ENCODE results near the gene CASP8. TPM values are rescaled to one million over a fixed set of nuclear protein-coding genes. Genes with fewer than 3 reads are reported as not detected.

Gene CASP8
- total and polyA plus RNA-seq, 8 donors, result 6.4 to 32.3 (median 10.7) TPM

GRCh38 chr2:201257381-201257955, 2.9 kb upstream of the CASP8 start:
- 8 to 13% (median 11%) methylated on average over 12 of the region's 12 CpGs for WGBS, 5 donors
- Histone ChIP-seq H3K27me3 (no peaks in the 10 kb centered on the region), H3K4me1 (peaks cover 6 to 70% (median 44%) of the 10 kb centered on the region in 4 donors), H3K9me3 (no peaks in the 10 kb centered on the region), H3K27ac (peak overlapping the region; percentile 82 to 96 (median 91)), H3K4me3 (peak overlapping the region; percentile 51 to 66 (median 56)), H3K36me3 (no peaks in the 10 kb centered on the region)
- intact Hi-C loops (cut with DNase I; ENCODE audit: low total_unique reads), result no loop called here
- no peak for TF ChIP-seq POLR2A (IDR thresholded peaks at IDR 0.05)
- no peak for TF ChIP-seq EP300 (IDR thresholded peaks at IDR 0.05)
- TF ChIP-seq CTCF (IDR thresholded peaks at IDR 0.05), result no peak
- TF ChIP-seq POLR2AphosphoS5 (IDR thresholded peaks at IDR 0.05), result no peak
- peak in 1 of 2 donors; percentile 43 for DNase-seq

DNA sequence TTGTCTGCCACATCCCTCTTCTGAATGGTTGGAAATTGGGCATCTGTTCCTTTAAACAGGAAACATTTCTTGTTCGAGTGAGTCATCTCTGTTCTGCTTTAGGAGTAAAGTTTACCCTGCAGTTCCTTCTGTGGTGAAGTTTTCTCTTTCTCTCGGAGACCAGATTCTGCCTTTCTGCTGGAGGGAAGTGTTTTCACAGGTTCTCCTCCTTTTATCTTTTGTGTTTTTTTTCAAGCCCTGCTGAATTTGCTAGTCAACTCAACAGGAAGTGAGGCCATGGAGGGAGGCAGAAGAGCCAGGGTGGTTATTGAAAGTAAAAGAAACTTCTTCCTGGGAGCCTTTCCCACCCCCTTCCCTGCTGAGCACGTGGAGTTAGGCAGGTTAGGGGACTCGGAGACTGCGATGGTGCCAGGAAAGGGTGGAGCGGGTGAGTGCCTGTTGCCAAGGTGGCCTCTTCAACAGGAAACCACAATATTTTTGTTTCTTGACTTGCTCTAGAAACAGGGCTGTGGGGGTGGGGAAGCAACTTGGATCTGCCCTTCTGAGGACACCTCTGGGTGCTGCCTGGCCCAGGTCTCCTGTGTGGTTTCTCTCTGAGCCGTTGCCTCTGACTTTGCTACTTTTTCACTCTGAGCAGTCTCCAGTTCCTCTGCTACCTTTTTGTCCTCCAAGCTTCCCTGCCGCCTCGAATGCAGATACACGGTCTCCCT, 2.2 kb upstream of the CASP8 start:
- no peaks in the 10 kb centered on the region for H3K27me3 ChIP-seq
- H3K36me3 ChIP-seq, result no peaks in the 10 kb centered on the region
- intact Hi-C loops (cut with DNase I; ENCODE audit: low total_unique reads), result no loop called here
- peak in 1 of 7 experiments; percentile 6 for TF ChIP-seq CTCF (IDR thresholded peaks at IDR 0.05)
- no peak for TF ChIP-seq EP300 (IDR thresholded peaks at IDR 0.05)
- peak; percentile 4 to 35 (median 30) for TF ChIP-seq POLR2AphosphoS5 (IDR thresholded peaks at IDR 0.05)
- 0% methylated on average over 10 of the region's 10 CpGs for WGBS, 5 donors
- H3K4me3 ChIP-seq, result peak overlapping the region; percentile 51 to 66 (median 56)
- peaks cover 6 to 76% (median 45%) of the 10 kb centered on the region in 4 donors for H3K4me1 ChIP-seq
- peak; percentile 74 to 94 for DNase-seq
- no peaks in the 10 kb centered on the region for H3K9me3 ChIP-seq
- H3K27ac ChIP-seq, result peak overlapping the region; percentile 82 to 96 (median 91)

DNA sequence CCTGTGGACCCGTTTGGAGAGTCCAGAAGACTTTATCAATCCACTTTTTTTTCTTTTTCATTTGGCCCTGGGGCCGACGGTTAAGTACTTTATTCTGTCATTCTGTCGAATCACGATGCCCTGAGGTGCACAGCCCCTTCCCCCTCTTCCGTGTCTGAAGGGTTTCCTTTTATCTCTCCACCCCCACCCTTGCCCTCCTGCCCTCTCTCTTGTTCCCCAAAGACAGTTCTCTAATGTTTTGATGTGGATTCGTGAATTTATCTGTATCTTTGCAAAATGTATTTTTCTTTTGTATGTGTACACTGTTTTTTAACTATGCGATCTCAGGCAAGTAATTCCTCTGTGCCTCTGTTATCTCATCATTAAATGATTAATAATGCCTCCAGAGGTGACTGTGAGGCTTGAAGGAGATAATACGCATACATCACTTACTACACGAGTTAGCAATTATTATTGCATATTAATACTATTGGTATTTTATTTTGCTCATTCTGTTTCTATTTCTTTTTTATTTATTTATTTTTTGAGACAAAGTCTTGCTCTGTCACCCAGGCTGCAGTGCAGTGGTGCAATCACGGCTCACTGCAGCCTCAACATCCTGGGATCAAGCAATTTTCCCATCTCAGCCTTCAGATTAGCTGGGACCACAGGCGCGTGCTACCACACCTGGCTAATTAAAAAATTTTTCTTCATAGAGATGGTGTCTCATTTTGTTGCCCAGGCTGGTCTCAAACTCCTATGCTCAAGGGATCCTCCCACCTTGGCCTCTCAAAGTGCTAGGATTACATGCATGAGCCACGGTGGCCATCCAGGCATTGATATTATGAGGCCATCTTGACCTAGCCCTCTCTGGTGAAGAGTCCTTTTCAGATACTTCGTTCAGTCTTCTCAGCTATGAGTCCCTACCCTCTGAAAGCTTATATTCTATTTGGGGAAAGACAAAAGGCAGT, 1.4 kb upstream of the CASP8 start:
- 25 to 28% (median 27%) methylated on average over 15 of the region's 15 CpGs for WGBS, 5 donors
- intact Hi-C loops (cut with DNase I; ENCODE audit: low total_unique reads), result no loop called here

More for the DNA sequence above, 1.4 kb upstream of the CASP8 start:
- Histone ChIP-seq H3K36me3 (no peaks in the 10 kb centered on the region), H3K4me1 (peaks cover 6 to 78% (median 45%) of the 10 kb centered on the region in 4 donors), H3K27me3 (no peaks in the 10 kb centered on the region), H3K4me3 (peak overlapping the region; percentile 51 to 66 (median 56)), H3K27ac (peak overlapping the region; percentile 82 to 96 (median 91)), H3K9me3 (no peaks in the 10 kb centered on the region)
- no peak for DNase-seq
- no peak for TF ChIP-seq POLR2A (IDR thresholded peaks at IDR 0.05)
- TF ChIP-seq CTCF (IDR thresholded peaks at IDR 0.05), result no peak
- TF ChIP-seq EP300 (IDR thresholded peaks at IDR 0.05), result no peak
- no peak for TF ChIP-seq POLR2AphosphoS5 (IDR thresholded peaks at IDR 0.05)

Measured in stomach (tissue), 9 donors.